BJ (cell line): ENCODE measurements around the gene MRPL46. TPM values are rescaled to one million over a fixed set of nuclear protein-coding genes. Genes with fewer than 3 reads are reported as not detected.

ENCODE experiments used
- CTCF ChIA-PET: fragments of 350-600 bp; formaldehyde crosslinking; extraction: SDS; loops from one replicate; lab custom pipeline; 2021; ENCODE audit warnings: antibody characterized with exemption, inconsistent platforms; lab: Yijun Ruan, JAX
- POLR2A ChIA-PET: fragments of 300-600 bp; sonication (Branson Sonifier 250); formaldehyde crosslinking; extraction: SDS; loops from one replicate; lab custom pipeline; 2021; ENCODE audit warnings: antibody characterized with exemption; lab: Charles Lee
- DNase-seq: peaks from one replicate; pipeline ENCODE4 v3.0.0-alpha.2; 2011; ENCODE audit warnings: low read depth
- H3K27me3 ChIP-seq: 2 replicates; pipeline ENCODE4 v1.6.0; 2011; ENCODE audit warnings: low read length; ENCODE audit not compliant: control insufficient read depth, insufficient read depth
- H3K36me3 ChIP-seq: 2 replicates; pipeline ENCODE4 v1.5.1; 2011; ENCODE audit warnings: low read length; ENCODE audit not compliant: control insufficient read depth, insufficient read depth
- H3K4me3 ChIP-seq: 2 replicates; pipeline ENCODE4 v1.5.1; 2011; ENCODE audit warnings: low read depth, mild to moderate bottlenecking, control low read depth, low read length
- CTCF ChIP-seq: IDR thresholded peaks from 2 replicates; pipeline ENCODE4 v1.5.1; 2011; ENCODE audit warnings: low read depth, mild to moderate bottlenecking, control low read depth, inconsistent platforms, low read length, moderate library complexity; ENCODE audit not compliant: insufficient read depth
- polyA minus RNA-seq: library from RNA; depleted of rRNA, polyadenylated mRNA; stranded (reverse); fragments of >200 nt; gene quantifications from 2 replicates; pipeline ENCODE4 v1.2.3, GENCODE V29; 2011; rRNA and poly(A)+ RNA removed
- polyA plus RNA-seq: library from polyadenylated mRNA; depleted of rRNA; stranded (reverse); fragments of >200 nt; gene quantifications from 2 replicates; pipeline ENCODE4 v1.2.3, GENCODE V29; 2011; rRNA removed

The MRPL46 gene
- polyA plus RNA-seq = 18.4 and 22.1 TPM in 2 replicates
- 5.0 and 5.1 TPM in 2 replicates for polyA minus RNA-seq

DNA sequence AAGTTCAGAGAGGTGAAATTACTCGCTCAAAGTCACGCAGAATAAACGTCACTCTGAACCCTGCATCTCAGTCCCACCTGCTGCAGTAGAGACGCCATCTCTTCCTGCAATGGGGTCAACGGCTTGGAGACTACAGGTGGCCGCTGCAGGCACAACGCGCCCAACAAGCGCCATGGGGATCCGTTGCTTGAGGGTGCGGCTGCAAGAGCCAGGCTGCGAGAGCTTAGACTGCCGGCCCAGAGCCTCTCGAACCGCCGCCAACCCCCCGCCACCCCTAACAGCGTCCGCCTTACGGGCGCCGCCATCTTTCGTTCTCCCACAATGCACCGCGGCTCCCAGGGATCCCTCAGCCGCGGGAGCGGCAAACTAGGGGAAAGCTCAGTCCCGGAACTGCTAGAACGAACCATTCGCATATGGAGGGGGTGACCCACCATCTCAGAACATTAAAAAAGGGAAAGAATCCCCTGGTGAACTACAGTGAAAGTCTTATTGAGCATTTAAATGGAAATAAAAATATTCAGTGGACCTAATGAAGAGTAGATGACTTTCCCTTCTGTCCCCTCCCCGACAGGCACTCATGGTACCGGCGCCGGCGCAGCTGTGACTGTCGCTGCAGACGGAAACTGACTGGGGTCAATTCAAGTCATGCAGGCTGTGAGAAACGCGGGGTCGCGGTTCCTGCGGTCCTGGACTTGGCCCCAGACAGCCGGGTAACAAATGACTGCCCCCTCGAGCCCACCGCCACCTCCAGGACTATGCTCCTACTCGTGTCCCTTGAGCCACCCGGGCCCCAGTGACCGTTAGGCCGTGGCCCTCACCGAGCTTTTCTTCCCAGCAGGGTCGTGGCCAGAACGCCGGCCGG, at the start of gene MRPL46, which contains the start of gene MRPS11:
TSS of gene MRPL46 (minus strand) at position 316 of the 862 bp plus-strand sequence. CDS start at position 305, 11 bp downstream.
TSS of gene MRPS11 (plus strand) at position 636 of the 862 bp plus-strand sequence. CDS start at position 646, 10 bp downstream.
- DNase-seq = peak; percentile 49
- Histone ChIP-seq H3K27me3 (no peaks in the 10 kb centered on the region), H3K36me3 (peaks cover 3% of the 10 kb centered on the region), H3K4me3 (peak within 1 kb of the TSS; percentile 94)
- ChIA-PET CTCF (interaction anchor here (0.7 to 2.1 kb wide), 5 partner anchors 10 to 368 kb away, joined by 3 to 7 read pairs (median 3); no protein-coding TSS in a partner anchor), POLR2A (interaction anchor here (0.6 kb wide), 1 partner anchor 89 kb away, joined by 3 read pairs; no protein-coding TSS in a partner anchor)
- no peak for TF ChIP-seq CTCF

DNA sequence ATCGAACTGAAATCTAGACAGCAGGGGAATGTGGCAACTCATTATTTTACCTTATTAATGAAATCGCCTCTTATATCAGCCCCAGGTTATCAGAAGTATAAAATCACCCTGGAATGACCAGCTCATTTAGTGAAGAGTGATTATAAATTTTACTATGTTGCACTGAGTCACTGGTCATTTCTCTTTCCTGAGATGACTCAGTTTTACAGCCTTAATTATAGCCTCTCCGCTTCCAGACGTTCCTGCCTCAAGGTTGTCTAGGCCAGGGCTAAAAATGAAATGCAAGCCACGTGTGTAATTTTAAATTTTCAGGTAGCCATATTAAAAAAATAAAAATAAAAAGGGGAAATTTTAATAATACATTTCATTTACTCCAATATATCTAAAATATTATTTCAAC, 46.0 kb upstream of the MRPL46 start:
- ChIA-PET POLR2A (no interaction called here), CTCF (interaction anchor here (0.9 to 1.3 kb wide), 2 partner anchors 17 to 137 kb away, joined by 3 read pairs; no protein-coding TSS in a partner anchor)
- no peak for TF ChIP-seq CTCF
- Histone ChIP-seq H3K4me3 (no peak overlapping the region), H3K36me3 (peaks cover 6% of the 10 kb centered on the region), H3K27me3 (no peaks in the 10 kb centered on the region)
- DNase-seq = peak; percentile 26

- CTCF ChIA-PET = interaction anchor here (0.9 to 1.3 kb wide), 3 partner anchors 10 to 137 kb away, joined by 3 read pairs; no protein-coding TSS in a partner anchor
- TF ChIP-seq CTCF = no peak
- no peak for DNase-seq
- no peaks in the 10 kb centered on the region for H3K27me3 ChIP-seq
- no peak overlapping the region for H3K4me3 ChIP-seq
- H3K36me3 ChIP-seq = peaks cover 6% of the 10 kb centered on the region
- POLR2A ChIA-PET = no interaction called here
These were observed 45.4 kb upstream of the MRPL46 start for GRCh38 chr15:88512601-88513000.

DNA sequence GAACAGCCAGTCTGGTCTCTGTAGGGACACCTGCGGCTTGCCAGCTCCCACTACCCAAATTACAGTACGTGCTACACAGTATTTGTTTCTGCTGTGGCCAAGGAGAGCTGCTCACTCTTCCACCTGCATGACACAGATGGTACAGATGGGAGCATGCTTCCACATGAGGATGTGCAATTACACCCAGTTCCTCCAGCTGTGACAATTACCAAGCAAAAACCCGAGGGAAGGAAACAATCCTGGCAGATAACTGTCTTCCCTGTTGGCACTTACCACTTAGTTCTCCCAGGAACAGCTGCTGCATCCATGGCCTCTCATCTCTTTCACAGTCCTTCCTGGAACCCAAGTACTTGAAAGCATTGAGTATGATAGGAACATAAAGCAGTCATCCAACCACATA, 44.9 kb upstream of the MRPL46 start:
- Histone ChIP-seq H3K4me3 (no peak overlapping the region), H3K27me3 (no peaks in the 10 kb centered on the region), H3K36me3 (peaks cover 6% of the 10 kb centered on the region)
- no peak for TF ChIP-seq CTCF
- ChIA-PET POLR2A (no interaction called here), CTCF (interaction anchor here (0.9 to 1.3 kb wide), 3 partner anchors 10 to 138 kb away, joined by 3 read pairs; no protein-coding TSS in a partner anchor)
- no peak for DNase-seq

DNA sequence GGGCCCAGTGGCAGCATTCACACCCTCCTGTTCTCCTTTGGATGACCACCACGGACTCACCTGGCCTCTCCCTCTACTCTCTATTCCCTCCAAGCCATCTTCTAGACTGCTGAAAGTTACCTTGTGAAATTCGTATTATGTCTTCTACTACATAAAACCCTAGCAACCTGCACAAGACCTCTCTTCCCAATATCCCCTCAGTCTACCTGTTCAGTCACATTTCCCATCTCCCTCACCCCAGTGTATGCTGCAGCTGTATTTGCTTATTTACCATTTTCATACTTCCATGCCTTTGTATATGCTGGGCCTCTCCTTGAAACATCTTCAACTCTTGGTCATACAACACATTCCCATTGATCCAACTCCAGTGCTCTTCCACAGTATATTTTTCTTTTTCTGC, 44.0 kb upstream of the MRPL46 start:
- CTCF ChIA-PET = no interaction called here
- POLR2A ChIA-PET = no interaction called here
- Histone ChIP-seq H3K36me3 (peaks cover 4% of the 10 kb centered on the region), H3K27me3 (no peaks in the 10 kb centered on the region), H3K4me3 (no peak overlapping the region)
- no peak for TF ChIP-seq CTCF
- no peak for DNase-seq
